ENCODE results near the gene APLP1. TPM values are rescaled to one million over a fixed set of nuclear protein-coding genes. Genes with fewer than 3 reads are reported as not detected.

APLP1 gene
- total RNA-seq, 4 donors from 2014 or later: 0.67 to 5.3 (median 2.8) TPM

DNA sequence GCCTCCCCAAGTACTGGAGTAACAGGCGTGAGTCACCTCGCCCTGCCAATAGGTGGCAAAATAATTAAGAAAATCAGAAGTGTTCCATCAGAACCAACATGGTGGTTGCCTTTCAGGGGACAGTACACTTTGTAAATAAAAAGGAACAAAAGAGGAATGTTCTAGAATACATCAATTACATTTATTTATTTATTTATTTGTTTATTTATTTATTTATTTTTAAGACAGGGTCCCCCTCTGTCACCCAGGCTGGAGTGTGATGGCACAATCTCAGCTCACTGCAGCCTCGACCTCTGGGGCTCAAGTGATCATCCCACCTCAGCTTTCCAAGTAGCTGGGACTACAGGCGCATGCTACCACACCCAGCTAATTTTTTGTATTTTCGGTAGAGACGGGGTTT lies 52.6 kb downstream of the APLP1 start:
- no peaks in the 10 kb centered on the region for H3K9me3 ChIP-seq
- 81 to 90% methylated on average over 6 of the region's 6 CpGs for WGBS, 2 donors
- intact Hi-C loops (cut with DNase I): no loop called here
- H3K27ac ChIP-seq: no peak overlapping the region
- TF ChIP-seq POLR2A (IDR thresholded peaks at IDR 0.05): no peak
- TF ChIP-seq CTCF (IDR thresholded peaks at IDR 0.05): no peak
- no peaks in the 10 kb centered on the region for H3K27me3 ChIP-seq
- H3K4me3 ChIP-seq (replicated peaks in 1 of 3): no peak overlapping the region
- no peaks in the 10 kb centered on the region for H3K36me3 ChIP-seq
- DNase-seq: no peak
- H3K4me1 ChIP-seq: no peaks in the 10 kb centered on the region

- no peaks in the 10 kb centered on the region for H3K36me3 ChIP-seq
- H3K9me3 ChIP-seq: no peaks in the 10 kb centered on the region
- peaks cover 0 to 3% of the 10 kb centered on the region in 2 donors for H3K4me1 ChIP-seq
- TF ChIP-seq CTCF (IDR thresholded peaks at IDR 0.05): no peak
- no peak for TF ChIP-seq POLR2A (IDR thresholded peaks at IDR 0.05)
- no peak for DNase-seq
- WGBS, 2 donors: 82 to 91% methylated on average over 3 of the region's 3 CpGs
- H3K27me3 ChIP-seq: no peaks in the 10 kb centered on the region
- H3K27ac ChIP-seq: no peak overlapping the region
- intact Hi-C loops (cut with DNase I): no loop called here
- no peak overlapping the region for H3K4me3 ChIP-seq (replicated peaks in 1 of 3)
These were observed 57.1 kb downstream of the APLP1 start for GRCh38 chr19:35925501-35925900.

DNA sequence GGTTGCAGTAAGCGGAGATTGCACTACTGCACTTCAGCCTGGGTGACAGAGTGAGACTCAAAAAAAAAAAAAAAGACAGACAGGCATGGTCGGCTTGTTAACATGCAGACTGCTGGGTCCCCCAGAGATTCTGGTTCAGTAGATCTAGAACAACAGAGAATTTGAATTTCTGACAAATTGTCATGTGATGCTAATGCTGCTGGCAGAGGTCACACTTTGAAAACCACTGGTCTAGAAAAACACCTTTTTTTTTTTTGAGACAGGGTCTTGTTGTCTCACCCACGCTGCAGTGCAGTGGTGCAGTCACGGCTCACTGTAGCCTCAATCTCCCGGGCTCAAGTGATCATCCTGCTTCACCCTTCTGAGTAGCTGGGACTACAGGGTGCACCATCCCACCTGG lies 60.1 kb downstream of the APLP1 start:
- intact Hi-C loops (cut with DNase I): no loop called here
- Histone ChIP-seq H3K27me3 (no peaks in the 10 kb centered on the region), H3K27ac (no peak overlapping the region), H3K9me3 (no peaks in the 10 kb centered on the region), H3K4me1 (peaks cover 0 to 7% of the 10 kb centered on the region in 2 donors), H3K4me3 (replicated peaks in 1 of 3) (no peak overlapping the region), H3K36me3 (no peaks in the 10 kb centered on the region)
- WGBS, 2 donors: 38 to 52% methylated on average over 5 of the region's 5 CpGs
- TF ChIP-seq CTCF (IDR thresholded peaks at IDR 0.05): no peak
- no peak for TF ChIP-seq POLR2A (IDR thresholded peaks at IDR 0.05)
- peak; percentile 53 to 55 for DNase-seq

Small RNAs within 50 kb of the gene (small RNA-seq; reads per million reads assigned to genes)
- gene RN7SL402P: not detected

Other genes starting within 250 kb of the APLP1 start
- gene RBM42, start 239.5 kb upstream of the APLP1 start, total RNA-seq: 10 to 100 TPM; 49.4 to 90.9 (median 65.6) TPM
- gene ETV2, start 226.8 kb upstream of the APLP1 start, total RNA-seq: under 1 TPM in 1 of 4 donors, not detected in 3; 0.56 TPM
- gene COX6B1, start 220.3 kb upstream of the APLP1 start, total RNA-seq: 100 to 1,000 TPM; 139 to 941 (median 369) TPM
- not detected for gene UPK1A, start 202.1 kb upstream of the APLP1 start, total RNA-seq
- gene ZBTB32, start 164.0 kb upstream of the APLP1 start, total RNA-seq: not detected
- gene KMT2B, start 150.6 kb upstream of the APLP1 start, total RNA-seq: 10 to 100 TPM; 12.4 to 29.4 (median 19.7) TPM
- gene IGFLR1, start 126.1 kb upstream of the APLP1 start, total RNA-seq: 1 to 10 TPM; 5.2 to 6.1 (median 5.9) TPM
- 10 to 100 TPM; 29.7 to 51.7 (median 36.8) TPM for gene U2AF1L4, start 123.2 kb upstream of the APLP1 start, total RNA-seq
- 10 to 100 TPM; 34.0 to 73.8 (median 40.5) TPM for gene PSENEN, start 122.9 kb upstream of the APLP1 start, total RNA-seq
- gene LIN37, start 120.0 kb upstream of the APLP1 start, total RNA-seq: 10 to 100 TPM in 2 of 4 donors, 1 to 10 TPM in 2; 8.2 to 21.5 (median 14.1) TPM
- 10 to 100 TPM; 17.3 to 31.8 (median 23.1) TPM for gene HSPB6, start 111.5 kb upstream of the APLP1 start, total RNA-seq
- gene PROSER3, start 110.4 kb upstream of the APLP1 start, total RNA-seq: 10 to 100 TPM in 3 of 4 donors, 1 to 10 TPM in 1; 8.2 to 34.3 (median 13.2) TPM
- gene ARHGAP33, start 93.0 kb upstream of the APLP1 start, total RNA-seq: 10 to 100 TPM in 3 of 4 donors, 1 to 10 TPM in 1; 4.2 to 16.0 (median 13.0) TPM
- not detected for gene PRODH2, start 55.7 kb upstream of the APLP1 start, total RNA-seq
- not detected for gene NPHS1, start 16.1 kb upstream of the APLP1 start, total RNA-seq
- gene KIRREL2, start 11.7 kb upstream of the APLP1 start, total RNA-seq: under 1 TPM in 2 of 4 donors, not detected in 2; 0.20 to 0.33 TPM
- 10 to 100 TPM in 3 of 4 donors, 1 to 10 TPM in 1; 7.0 to 56.7 (median 16.9) TPM for gene NFKBID, start 32.0 kb downstream of the APLP1 start, total RNA-seq
- gene HCST, start 34.0 kb downstream of the APLP1 start, total RNA-seq: 1 to 10 TPM in 2 of 4 donors, not detected in 2; 1.4 to 4.4 TPM
- gene TYROBP, start 39.7 kb downstream of the APLP1 start, total RNA-seq: 10 to 100 TPM; 10.1 to 80.4 (median 27.5) TPM
- 10 to 100 TPM in 3 of 4 donors, 1 to 10 TPM in 1; 7.1 to 15.5 (median 11.1) TPM for gene LRFN3, start 67.8 kb downstream of the APLP1 start, total RNA-seq
- gene SDHAF1, start 126.6 kb downstream of the APLP1 start, total RNA-seq: 10 to 100 TPM; 51.4 to 96.8 (median 66.7) TPM
- gene SYNE4, start 140.2 kb downstream of the APLP1 start, total RNA-seq: 10 to 100 TPM in 3 of 4 donors, 1 to 10 TPM in 1; 9.7 to 15.4 (median 12.6) TPM
- gene ALKBH6, start 145.6 kb downstream of the APLP1 start, total RNA-seq: 10 to 100 TPM; 15.4 to 60.9 (median 32.0) TPM
- gene CLIP3, start 164.3 kb downstream of the APLP1 start, total RNA-seq: 1 to 10 TPM; 1.9 to 3.8 (median 2.9) TPM
- gene THAP8, start 185.7 kb downstream of the APLP1 start, total RNA-seq: 10 to 100 TPM in 2 of 4 donors, 1 to 10 TPM in 2; 5.0 to 14.2 (median 10.1) TPM
- 1 to 10 TPM in 1 of 4 donors, under 1 TPM in 3; 0.78 to 1.8 (median 0.84) TPM for gene WDR62, start 186.3 kb downstream of the APLP1 start, total RNA-seq
- gene OVOL3, start 242.6 kb downstream of the APLP1 start, total RNA-seq: not detected
- gene POLR2I, start 246.3 kb downstream of the APLP1 start, total RNA-seq: 100 to 1,000 TPM in 1 of 4 donors, 10 to 100 TPM in 3; 53.7 to 101 (median 76.9) TPM
- gene TBCB, start 246.9 kb downstream of the APLP1 start, total RNA-seq: 100 to 1,000 TPM in 2 of 4 donors, 10 to 100 TPM in 2; 57.2 to 143 (median 104) TPM

Measured in thyroid gland (tissue), 4 donors.